Common myeloid progenitor, CD34-positive (primary cell): ENCODE results near the gene TBXAS1.
"Not testable (repeated sequence)": the region's sequence is repeated elsewhere in the genome, so short reads cannot be mapped to it uniquely, and the experiment has no call there.

Experiments
- CTCF ChIA-PET: fragments of 350-600 bp; sonication (Branson Sonifier 250); formaldehyde crosslinking; loops from one replicate; lab custom pipeline; 2021; ENCODE audit warnings: antibody characterized with exemption; lab: Charles Lee
- POLR2A ChIA-PET: fragments of 350-600 bp; sonication (Branson Sonifier 250); formaldehyde crosslinking; loops from one replicate; lab custom pipeline; 2021; ENCODE audit warnings: antibody characterized with exemption; lab: Charles Lee
- DNase-seq, 3 donors: peaks; one replicate each; pipeline versions ENCODE4 v3.0.0 to v3.0.0-alpha.2; 2013
- H3K27ac ChIP-seq, 2 experiments: 1 replicate in 1 of 2; 2 replicates in 1 of 2; pipeline ENCODE4 v1.7.0; 2013; ENCODE audit warnings: inconsistent platforms in 2 of 2, low read length in 2 of 2, mild to moderate bottlenecking in 2 of 2, low read depth in 1 of 2, moderate library complexity in 1 of 2; ENCODE audit not compliant: severe bottlenecking in 2 of 2, insufficient read depth in 1 of 2, poor library complexity in 1 of 2
- H3K27me3 ChIP-seq, 5 experiments: replicated peaks in 2 of 5; 1 replicate in 3 of 5; 2 replicates in 2 of 5; pipeline versions ENCODE4 v1.6.1 to v1.7.0; 2013; ENCODE audit warnings: low read length in 4 of 5, mild to moderate bottlenecking in 2 of 5, moderate library complexity in 2 of 5, inconsistent platforms in 1 of 5; ENCODE audit not compliant: insufficient read depth in 5 of 5, control insufficient read depth in 4 of 5
- H3K36me3 ChIP-seq, 4 experiments: 1 replicate in 2 of 4; 2 replicates in 2 of 4; pipeline versions ENCODE4 v1.6.1 to v1.7.0; 2013; ENCODE audit warnings: low read length in 3 of 4, control low read depth in 1 of 4, mild to moderate bottlenecking in 1 of 4; ENCODE audit not compliant: control insufficient read depth in 4 of 4, insufficient read depth in 4 of 4
- H3K4me1 ChIP-seq, 4 experiments: 1 replicate in 3 of 4; 2 replicates in 1 of 4; pipeline versions ENCODE4 v1.6.1 to v1.7.1; 2013; ENCODE audit warnings: low read length in 3 of 4, mild to moderate bottlenecking in 3 of 4, control low read depth in 1 of 4, inconsistent platforms in 1 of 4, moderate library complexity in 1 of 4; ENCODE audit not compliant: control insufficient read depth in 4 of 4, insufficient read depth in 4 of 4; ENCODE audit errors: control extremely low read depth in 1 of 4
- H3K4me3 ChIP-seq, 7 experiments: 1 replicate in 4 of 7; 2 replicates in 3 of 7; pipeline versions ENCODE4 v1.5.1 to v1.7.0; 2013; ENCODE audit warnings: mild to moderate bottlenecking in 7 of 7, low read length in 6 of 7, moderate library complexity in 6 of 7, inconsistent platforms in 2 of 7, low read depth in 2 of 7, control low read depth in 1 of 7; ENCODE audit not compliant: insufficient read depth in 4 of 7, control insufficient read depth in 1 of 7; ENCODE audit errors: extremely low read depth in 1 of 7
- H3K9me3 ChIP-seq, 5 experiments: 1 replicate in 4 of 5; 2 replicates in 1 of 5; pipeline versions ENCODE4 v1.6.1 to v1.7.1; 2013; ENCODE audit warnings: low read length in 4 of 5, mild to moderate bottlenecking in 2 of 5, inconsistent platforms in 1 of 5, low read depth in 1 of 5, moderate library complexity in 1 of 5; ENCODE audit not compliant: control insufficient read depth in 4 of 5, insufficient read depth in 2 of 5; ENCODE audit errors: control extremely low read depth in 1 of 5
- WGBS: methylation state at CpG from one replicate; pipeline ENCODE4 v1.1.5; 2013; ENCODE audit not compliant: insufficient coverage; 5-methylcytosine and 5-hydroxymethylcytosine counted together

TBXAS1 gene

DNA sequence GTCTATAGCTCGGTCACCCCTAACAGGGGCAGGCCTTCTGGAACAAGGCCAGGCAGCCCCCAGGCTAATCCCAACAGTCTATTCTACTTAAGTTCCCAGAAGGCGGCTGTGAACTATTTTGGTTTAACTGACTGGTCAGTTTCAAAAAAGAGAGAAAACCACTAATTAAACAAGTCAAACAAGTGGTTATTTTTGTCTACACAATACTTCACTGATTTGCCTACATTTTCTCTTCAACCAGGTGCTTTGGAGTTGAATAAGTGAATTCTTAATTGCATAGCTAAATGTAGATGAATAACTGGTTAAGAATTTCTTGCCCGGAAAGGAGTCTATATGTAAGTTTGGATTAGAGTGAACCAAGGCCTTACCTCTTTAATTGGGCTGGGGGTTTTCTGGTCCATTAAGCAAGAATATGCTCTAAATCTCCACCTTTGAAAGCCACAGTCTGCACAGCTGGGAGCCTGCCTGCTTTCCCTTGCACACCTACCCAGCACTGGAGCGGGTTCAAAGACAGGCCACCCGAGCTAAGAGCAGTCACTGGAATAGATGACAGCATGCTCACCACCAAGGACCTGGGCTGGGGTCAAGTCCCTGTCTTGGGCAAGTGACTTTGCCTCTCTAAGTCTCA is 70.4 kb downstream of the TBXAS1 start:
- DNase-seq = no peak
- ChIA-PET POLR2A (no interaction called here), CTCF (interaction anchor here (1.7 kb wide), 1 partner anchor 12 kb away, joined by 8 read pairs; no protein-coding TSS in a partner anchor)
- Histone ChIP-seq H3K4me1 (peaks cover 0 to 6% (median 5%) of the 10 kb centered on the region in 4 experiments), H3K27me3 (no peaks in the 10 kb centered on the region), H3K27ac (no peak overlapping the region), H3K9me3 (peaks cover 0 to 7% (median 0%) of the 10 kb centered on the region in 5 experiments), H3K36me3 (peaks cover 0 to 18% (median 11%) of the 10 kb centered on the region in 4 experiments), H3K4me3 (no peak overlapping the region)
- WGBS = 100% methylated on average over 1 of the region's 5 CpGs

GRCh38 chr7:139900326-139900725 is 71.3 kb downstream of the TBXAS1 start:
- Histone ChIP-seq H3K4me3 (no peak overlapping the region), H3K4me1 (no peaks in the 10 kb centered on the region), H3K27ac (no peak overlapping the region), H3K27me3 (no peaks in the 10 kb centered on the region), H3K36me3 (peaks cover 0 to 18% (median 10%) of the 10 kb centered on the region in 4 experiments), H3K9me3 (peaks cover 0 to 7% (median 0%) of the 10 kb centered on the region in 5 experiments)
- no peak for DNase-seq
- 83% methylated on average over 1 of the region's 2 CpGs for WGBS
- POLR2A ChIA-PET = no interaction called here
- CTCF ChIA-PET = interaction anchor here (0.6 kb wide), 1 partner anchor 66 kb away, joined by 3 read pairs; no protein-coding TSS in a partner anchor

DNA sequence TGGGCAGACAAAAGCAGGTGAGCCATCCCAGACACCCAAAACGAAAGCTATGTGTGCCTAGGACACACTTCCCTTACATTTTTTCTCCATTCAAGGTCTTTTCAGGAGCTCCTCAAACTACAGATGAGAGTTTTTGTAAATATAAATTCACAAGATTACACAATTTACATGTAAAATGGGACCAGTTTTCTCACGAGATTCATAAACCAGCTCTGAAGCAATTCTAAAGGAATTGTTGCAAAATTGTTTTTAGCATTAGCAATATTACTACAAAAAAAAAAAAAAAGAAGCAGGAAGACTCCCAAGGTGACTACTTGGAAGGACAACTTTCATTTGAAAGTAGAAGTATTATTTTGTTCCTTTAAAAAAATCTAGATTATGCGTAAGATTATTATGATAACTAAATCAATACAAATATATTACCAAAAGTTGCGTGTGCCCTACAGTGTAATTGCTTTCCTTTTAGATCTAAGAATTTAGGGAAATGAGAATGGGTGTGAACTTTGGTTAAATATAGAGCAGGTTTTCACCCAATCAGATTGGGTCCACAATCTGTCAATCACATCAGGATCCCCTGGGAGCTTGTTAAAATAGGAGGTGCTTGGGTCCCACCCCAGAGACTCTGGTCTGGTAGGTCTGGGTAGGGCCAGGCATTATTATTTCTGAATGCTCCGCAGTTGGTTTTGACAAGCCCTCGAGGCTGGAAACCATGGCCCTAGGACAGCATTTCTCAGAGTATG is 72.2 kb downstream of the TBXAS1 start:
- WGBS = 86% methylated on average over 2 of the region's 6 CpGs
- DNase-seq = no peak
- Histone ChIP-seq H3K36me3 (peaks cover 2 to 18% (median 13%) of the 10 kb centered on the region in 4 experiments), H3K27ac (no peak overlapping the region), H3K9me3 (peaks cover 0 to 14% (median 0%) of the 10 kb centered on the region in 5 experiments), H3K27me3 (no peaks in the 10 kb centered on the region), H3K4me1 (no peaks in the 10 kb centered on the region), H3K4me3 (no peak overlapping the region)
- CTCF ChIA-PET = interaction anchor here (0.6 to 1.5 kb wide), 7 partner anchors 9 to 65 kb away, joined by 3 to 5 read pairs (median 3); no protein-coding TSS in a partner anchor
- POLR2A ChIA-PET = interaction anchor here (0.5 kb wide), 1 partner anchor 487 kb away, joined by 4 read pairs; no protein-coding TSS in a partner anchor

DNA sequence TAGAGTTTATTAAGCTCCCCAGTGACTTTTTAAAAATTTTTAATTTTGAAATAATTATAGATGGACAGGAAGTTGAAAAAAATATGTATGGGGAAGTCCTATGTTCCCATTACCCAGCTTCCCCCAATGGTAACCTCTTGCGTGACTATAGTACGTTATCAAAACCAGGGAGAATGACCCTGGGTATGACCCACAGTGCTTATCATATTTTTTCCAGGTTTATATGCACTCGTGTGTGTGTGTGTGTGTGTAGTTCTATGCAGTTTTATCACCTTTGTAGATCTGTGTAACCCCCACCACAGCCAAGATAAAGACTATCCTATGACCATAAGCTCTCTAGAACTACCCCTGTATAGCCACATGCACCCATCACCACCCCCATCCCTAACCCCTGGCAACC is 72.8 kb downstream of the TBXAS1 start:
- POLR2A ChIA-PET = interaction anchor here (0.5 kb wide), 1 partner anchor 488 kb away, joined by 4 read pairs; no protein-coding TSS in a partner anchor
- no CpG with 5 or more reads among the region's 3 CpGs for WGBS
- peaks cover 4 to 24% (median 12%) of the 10 kb centered on the region in 4 experiments for H3K36me3 ChIP-seq
- no peak overlapping the region for H3K27ac ChIP-seq
- CTCF ChIA-PET = interaction anchor here (1.0 to 1.5 kb wide), 5 partner anchors 10 to 18 kb away, joined by 3 to 5 read pairs (median 4); no protein-coding TSS in a partner anchor
- H3K9me3 ChIP-seq = peaks cover 0 to 21% (median 2%) of the 10 kb centered on the region in 5 experiments
- no peaks in the 10 kb centered on the region for H3K4me1 ChIP-seq
- no peaks in the 10 kb centered on the region for H3K27me3 ChIP-seq
- DNase-seq = no peak
- no peak overlapping the region for H3K4me3 ChIP-seq

- peaks cover 0 to 22% (median 2%) of the 10 kb centered on the region in 5 experiments for H3K9me3 ChIP-seq
- H3K27me3 ChIP-seq = no peaks in the 10 kb centered on the region
- no peak for DNase-seq
- ChIA-PET POLR2A (no interaction called here), CTCF (interaction anchor here (1.0 to 1.4 kb wide), 3 partner anchors 12 to 17 kb away, joined by 4 to 5 read pairs (median 4); no protein-coding TSS in a partner anchor)
- WGBS = no CpG with 5 or more reads among the region's 4 CpGs
- H3K27ac ChIP-seq = no peak overlapping the region
- H3K4me3 ChIP-seq = no peak overlapping the region
- no peaks in the 10 kb centered on the region for H3K4me1 ChIP-seq
- H3K36me3 ChIP-seq = peaks cover 4 to 25% (median 10%) of the 10 kb centered on the region in 4 experiments
Measured at GRCh38 chr7:139902436-139903102, 73.5 kb downstream of the TBXAS1 start.

DNA sequence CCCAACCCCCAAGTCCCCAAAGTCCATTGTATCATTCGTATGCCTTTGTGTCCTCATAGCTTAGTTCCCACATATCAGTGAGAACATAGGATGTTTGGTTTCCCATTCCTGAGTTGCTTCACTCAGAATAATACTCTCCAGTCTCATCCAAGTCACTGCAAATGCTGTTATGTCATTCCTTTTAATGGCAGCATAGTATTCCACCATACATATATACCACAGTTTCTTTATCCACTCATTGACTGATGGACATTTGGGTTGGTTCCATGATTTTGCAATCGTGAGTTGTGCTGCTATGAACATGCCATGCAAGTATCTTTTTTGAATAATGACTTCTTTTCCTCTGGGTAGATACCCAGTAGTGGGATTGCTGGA is 74.0 kb downstream of the TBXAS1 start:
- 83% methylated on average over 2 of the region's 2 CpGs for WGBS
- not testable (repeated sequence) for H3K4me1 ChIP-seq

More for the DNA sequence above, 74.0 kb downstream of the TBXAS1 start:
- not testable (repeated sequence) for H3K27ac ChIP-seq, H3K4me3 ChIP-seq, H3K27me3 ChIP-seq, DNase-seq
- Histone ChIP-seq H3K9me3 (peaks cover 0 to 22% (median 2%) of the 10 kb centered on the region in 5 experiments), H3K36me3 (peaks cover 2 to 21% (median 7%) of the 10 kb centered on the region in 4 experiments)
- ChIA-PET POLR2A (interaction anchor here (0.6 kb wide), 1 partner anchor 100 kb away, joined by 4 read pairs; no protein-coding TSS in a partner anchor), CTCF (interaction anchor here (1.3 kb wide), 1 partner anchor 24 kb away, joined by 3 read pairs; no protein-coding TSS in a partner anchor)
